HepG2 (cell line): ENCODE data around the gene MAN1A1. TPM values are rescaled to one million over a fixed set of nuclear protein-coding genes. Genes with fewer than 3 reads are reported as not detected.
A peak's percentile ranks its signal among the peaks of the same experiment; 100 is the strongest.

Experiments
- ATAC-seq: fragments of 200-7000 bp; cut with Tn5 transposase; 3 replicates; pipeline ENCODE4 v1.9.1; 2020; ENCODE audit warnings: mild to moderate bottlenecking, moderate library complexity
- BruUV-seq: library from RNA; stranded (reverse); fragments of 400-500 nt; replicated peaks from 2 replicates; lab custom pipeline; 2021; lab: Mats Ljungman, UMichigan
- CTCF ChIA-PET: fragments of 300-600 bp; formaldehyde crosslinking; extraction: SDS; loops from one replicate; lab custom pipeline; 2021; ENCODE audit warnings: low total read pairs, inconsistent platforms, low intra/inter-chr PET ratio; lab: Yijun Ruan, JAX
- POLR2A ChIA-PET: fragments of 350-600 bp; sonication (Branson Sonifier 250); formaldehyde crosslinking; loops from one replicate; lab custom pipeline; 2020; ENCODE audit warnings: antibody characterized with exemption, inconsistent platforms; lab: Yijun Ruan, JAX
- DNase-seq: peaks from one replicate; pipeline ENCODE4 v3.0.0-alpha.2; 2015; ENCODE audit warnings: low spot score
- FAIRE-seq: peaks from 3 replicates; lab custom pipeline; 2011; peaks lifted over from hg19 to GRCh38; lab: Jason Lieb, UNC
- H2AFZ ChIP-seq: one replicate; pipeline ENCODE4 v1.6.1; 2011; ENCODE audit warnings: low read length, inconsistent platforms
- H3K27ac ChIP-seq: fragments of 300-600 bp; 3 replicates; pipeline ENCODE4 v1.8.0; 2011; ENCODE audit warnings: mixed run types, mild to moderate bottlenecking, mixed read lengths, low read length, inconsistent platforms; ENCODE audit not compliant: insufficient read depth; ENCODE audit errors: extremely low read length
- H3K27me3 ChIP-seq, 2 experiments: fragments of 200-600 bp in 1 of 2; 2 replicates in 1 of 2; 3 replicates in 1 of 2; pipeline versions ENCODE4 v1.6.0 to v1.8.0; 2011; ENCODE audit warnings: low read length in 2 of 2, mild to moderate bottlenecking in 2 of 2, moderate library complexity in 2 of 2, inconsistent platforms in 1 of 2; ENCODE audit not compliant: insufficient read depth in 2 of 2, control insufficient read depth in 1 of 2
- H3K36me3 ChIP-seq, 2 experiments: fragments of 200-600 bp in 1 of 2; replicated peaks in 1 of 2; 2 replicates in 1 of 2; 3 replicates in 1 of 2; pipeline versions ENCODE4 v1.5.1 to v1.8.0; 2011; ENCODE audit warnings: low read length in 2 of 2, inconsistent platforms in 1 of 2; ENCODE audit not compliant: insufficient read depth in 2 of 2, control insufficient read depth in 1 of 2
- H3K4me1 ChIP-seq: 2 replicates; pipeline ENCODE4 v1.5.1; 2012; ENCODE audit warnings: low read length, inconsistent platforms; ENCODE audit not compliant: insufficient read depth
- H3K4me2 ChIP-seq: 2 replicates; pipeline ENCODE4 v1.6.0; 2011; ENCODE audit warnings: low read depth, low read length, inconsistent platforms
- H3K4me3 ChIP-seq, 3 experiments: fragments of 200-600 bp in 1 of 3; sonication (generic), shearing (Covaris generic) in 1 of 3; replicated peaks in 1 of 3; 2 replicates each; pipeline ENCODE4 v1.5.1; 2011 to 2016; ENCODE audit warnings: low read length in 3 of 3, inconsistent platforms in 2 of 3, low read depth in 2 of 3, mild to moderate bottlenecking in 2 of 3, control low read depth in 1 of 3, mixed read lengths in 1 of 3; ENCODE audit not compliant: insufficient read depth in 1 of 3
- H3K79me2 ChIP-seq: one replicate; pipeline ENCODE4 v1.6.1; 2011; ENCODE audit warnings: low read length, inconsistent platforms; ENCODE audit not compliant: insufficient read depth
- H3K9ac ChIP-seq: 2 replicates; pipeline ENCODE4 v1.6.0; 2011; ENCODE audit warnings: mild to moderate bottlenecking, low read depth, low read length, inconsistent platforms; ENCODE audit not compliant: insufficient read depth
- H3K9me3 ChIP-seq: 2 replicates; pipeline ENCODE4 v1.5.1; 2012; ENCODE audit warnings: mild to moderate bottlenecking, low read length
- H4K20me1 ChIP-seq: 2 replicates; pipeline ENCODE4 v1.6.0; 2011; ENCODE audit warnings: inconsistent platforms, mild to moderate bottlenecking, low read length, moderate library complexity; ENCODE audit not compliant: insufficient read depth
- BRD4 ChIP-seq: sonication (generic); formaldehyde crosslinking; IDR thresholded peaks from 2 replicates; pipeline ENCODE4 v1.4.0; 2020; ENCODE audit warnings: missing genetic modification reagents
- CBFB ChIP-seq: sonication (generic); formaldehyde crosslinking; IDR thresholded peaks from 2 replicates; pipeline ENCODE4 v1.4.0; 2020; ENCODE audit warnings: missing genetic modification reagents
- DBP ChIP-seq: sonication (generic); formaldehyde crosslinking; IDR thresholded peaks from 2 replicates; pipeline ENCODE4 v1.4.0; 2020; ENCODE audit warnings: missing genetic modification reagents; ENCODE audit errors: not compliant biosample characterization
- HDAC2 ChIP-seq: sonication (generic); formaldehyde crosslinking; IDR thresholded peaks from 2 replicates; pipeline ENCODE4 v1.4.0; 2020; ENCODE audit warnings: missing genetic modification reagents
- MED13 ChIP-seq: sonication (generic); formaldehyde crosslinking; IDR thresholded peaks from 2 replicates; pipeline ENCODE4 v1.5.0; 2020; ENCODE audit warnings: missing genetic modification reagents
- PLSCR1 ChIP-seq: sonication (generic); formaldehyde crosslinking; IDR thresholded peaks from 2 replicates; pipeline ENCODE4 v1.5.0; 2020; ENCODE audit warnings: missing genetic modification reagents, mild to moderate bottlenecking, borderline replicate concordance
- RFX3 ChIP-seq: IDR thresholded peaks from 2 replicates; pipeline ENCODE4 v1.6.1; 2016; ENCODE audit warnings: missing biosample characterization, missing genetic modification reagents
- SATB2 ChIP-seq: sonication (generic); formaldehyde crosslinking; IDR thresholded peaks from 2 replicates; pipeline ENCODE4 v1.5.0; 2020; ENCODE audit warnings: missing genetic modification reagents
- SSRP1 ChIP-seq: IDR thresholded peaks from 2 replicates; pipeline ENCODE4 v1.6.1; 2016; ENCODE audit warnings: control low read depth
- STAG1 ChIP-seq: sonication (generic); formaldehyde crosslinking; IDR thresholded peaks from 2 replicates; pipeline ENCODE4 v1.4.0; 2020; ENCODE audit warnings: missing genetic modification reagents
- ZNF383 ChIP-seq: sonication (generic); formaldehyde crosslinking; IDR thresholded peaks from 2 replicates; pipeline ENCODE4 v1.4.0; 2020; ENCODE audit warnings: missing genetic modification reagents, mild to moderate bottlenecking, borderline replicate concordance
- ZNF552 ChIP-seq: sonication (generic); formaldehyde crosslinking; IDR thresholded peaks from 2 replicates; pipeline ENCODE4 v1.9.0; 2022; ENCODE audit warnings: missing genetic modification reagents, mild to moderate bottlenecking, borderline replicate concordance
- ZNF609 ChIP-seq: sonication (generic); formaldehyde crosslinking; IDR thresholded peaks from 2 replicates; pipeline ENCODE4 v1.4.0; 2020; ENCODE audit warnings: mild to moderate bottlenecking, missing genetic modification reagents, borderline replicate concordance
- ZNF670 ChIP-seq: sonication (generic); formaldehyde crosslinking; IDR thresholded peaks from 2 replicates; pipeline ENCODE4 v1.8.0; 2022; ENCODE audit warnings: mild to moderate bottlenecking, missing genetic modification reagents, borderline replicate concordance
- WGBS: methylation state at CpG from one replicate; pipeline ENCODE4 v1.1.6; 2017; ENCODE audit warnings: low lambda C conversion rate; 5-methylcytosine and 5-hydroxymethylcytosine counted together
- in situ Hi-C: cut with HindIII; loops from 2 replicates; pipeline ENCODE4 v1.10.0; 2017; ENCODE audit warnings: low pct_unique_long_range_greater_than_20kb; ENCODE audit not compliant: extremely low pct_ligation_motif_present
- intact Hi-C: fragments of 100-400 bp; cut with micrococcal nuclease; formaldehyde crosslinking; loops from one replicate; pipeline ENCODE4 v1.10.0; 2022; ENCODE audit not compliant: unreplicated experiment
- polyA plus RNA-seq, 8 experiments: library from polyadenylated mRNA; depleted of rRNA in 3 of 8; stranded (reverse) in 7 of 8; unstranded in 1 of 8; fragments of >200 nt; fragmentation: Illumina TruSeq in 4 of 8; extraction: Trizol in 4 of 8; gene quantifications; 2 replicates each; pipeline versions ENCODE4 v1.2.1 to v1.2.3, GENCODE V29; 2011 to 2016; ENCODE audit warnings: low read depth in 4 of 8, missing spikeins in 1 of 8, mixed read lengths in 1 of 8; ENCODE audit not compliant: insufficient read depth in 1 of 8
- total RNA-seq, 5 experiments: library from RNA; depleted of rRNA; stranded (reverse); fragments of >200 nt; fragmentation: Illumina TruSeq; extraction: Trizol; gene quantifications; 2 replicates each; pipeline ENCODE4 v1.2.3, GENCODE V29; 2016; ENCODE audit warnings: low read depth in 1 of 5

MAN1A1 gene
- total and polyA plus RNA-seq, 2 of the 13 experiments (the other 11 are each of a cell fraction or from before 2014, with no cell fraction given): 156 to 236 TPM

- TF ChIP-seq DBP (peak; percentile 0), PLSCR1 (CRISPR knock-in tag) (no peak), BRD4 (0 out of 2 replicates have a peak, but pooled peaks have one; percentile 40), STAG1 (no peak), CBFB (CRISPR knock-in tag) (no peak)
- TF ChIP-seq, all 625 proteins: peak for 6
Observed at GRCh38 chr6:119174085-119174445, 175.5 kb downstream of the MAN1A1 start (continued).

GRCh38 chr6:119173249-119174084, 176.1 kb downstream of the MAN1A1 start:
- Histone ChIP-seq H4K20me1 (no peaks in the 10 kb centered on the region), H3K27me3 (no peaks in the 10 kb centered on the region), H3K36me3 (peaks cover 1 to 6% of the 10 kb centered on the region in 2 experiments; a peak in 3 of 5 replicates), H2AFZ (no peak overlapping the region), H3K9me3 (no peaks in the 10 kb centered on the region), H3K4me1 (peaks cover 83% of the 10 kb centered on the region), H3K79me2 (no peaks in the 10 kb centered on the region), H3K9ac (peak overlapping the region; percentile 27; the same call in 1 of the 2 replicates), H3K4me2 (peak overlapping the region; percentile 5; the same call in 1 of the 2 replicates), H3K27ac (peak overlapping the region; percentile 74), H3K4me3 (no peak overlapping the region)
- ChIA-PET POLR2A (interaction anchor here (0.8 to 3.2 kb wide), 6 partner anchors 26 to 173 kb away, joined by 3 to 19 read pairs (median 6); no protein-coding TSS in a partner anchor), CTCF (no interaction called here)
- intact Hi-C loops (no loop called here), in situ Hi-C loops (no loop called here)
- DNase-seq (peak; percentile 91), FAIRE-seq (peak; percentile 28), ATAC-seq (peak; percentile 47)
- BruUV-seq: no TSS peak
- WGBS: 52% methylated on average over 6 of the region's 6 CpGs
- TF ChIP-seq SATB2 (CRISPR knock-in tag): 0 out of 2 replicates have a peak, but pooled peaks have one; percentile 55
- TF ChIP-seq SSRP1 (CRISPR knock-in tag): peak; percentile 21; the same call in 1 of the 2 replicates
- 0 out of 2 replicates have a peak, but pooled peaks have one; percentile 79 for TF ChIP-seq MED13
- no peak for TF ChIP-seq RFX3
- TF ChIP-seq ZNF609 (CRISPR knock-in tag): peak; percentile 60; the same call in 1 of the 2 replicates
- peak; percentile 87 for TF ChIP-seq HDAC2 (CRISPR knock-in tag)
- TF ChIP-seq ZNF383 (CRISPR knock-in tag): no peak
- no peak for TF ChIP-seq ZNF552 (CRISPR knock-in tag)
- TF ChIP-seq ZNF670 (CRISPR knock-in tag): no peak
